Measurements from ENCODE around the gene TBCD.
"Not testable (repeated sequence)": the region's sequence is repeated elsewhere in the genome, so short reads cannot be mapped to it uniquely, and the experiment has no call there.

The TBCD gene

DNA sequence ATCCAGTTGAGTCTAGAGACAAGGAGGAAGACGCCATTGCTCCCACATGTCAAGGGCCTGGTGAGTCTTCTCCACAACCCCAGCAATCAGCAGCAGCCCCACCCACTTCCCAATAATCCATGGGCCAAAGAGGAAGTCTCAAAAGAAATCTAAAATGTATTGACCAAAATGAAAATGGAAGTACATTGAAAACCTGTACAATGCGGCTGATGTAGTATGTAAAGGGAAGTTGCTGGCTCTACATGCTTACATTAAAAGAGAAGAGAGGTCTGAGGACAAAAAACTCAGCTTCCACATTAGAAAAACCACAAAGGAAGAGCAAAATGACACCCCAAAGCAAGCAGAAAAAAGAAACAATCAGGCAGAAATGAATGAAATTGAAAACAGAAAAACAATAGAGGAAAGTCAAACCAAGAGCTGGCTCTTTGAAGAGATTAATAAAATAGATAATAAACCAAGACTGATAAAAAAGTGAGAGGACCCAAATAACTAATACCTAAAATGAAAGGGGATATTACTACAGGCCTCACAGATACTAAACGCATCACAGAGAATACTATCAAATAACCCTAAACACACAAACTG lies 227.0 kb downstream of the TBCD start:
- no peak for DNase-seq

GRCh38 chr17:82979718-82980117 lies 227.9 kb downstream of the TBCD start:
- DNase-seq: no peak

DNA sequence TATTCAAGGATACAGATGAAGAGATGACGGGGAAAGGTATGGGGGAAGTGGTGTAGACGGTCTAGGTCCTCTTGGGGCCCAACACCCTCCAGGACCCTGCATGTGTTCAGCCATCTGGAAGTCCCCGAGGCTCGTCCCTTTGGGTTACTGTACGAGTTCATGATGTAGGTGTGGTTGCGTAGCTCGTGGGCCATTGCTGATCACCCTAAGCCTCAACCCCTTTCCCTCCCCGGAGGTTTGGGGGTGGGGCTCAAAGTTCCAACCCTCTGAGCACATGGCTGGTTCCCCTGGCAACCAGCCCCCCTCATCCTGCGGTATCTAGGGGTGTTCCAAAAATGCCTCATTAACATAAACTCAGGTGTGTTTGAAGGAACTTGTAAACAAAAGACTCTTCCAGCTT lies 228.8 kb downstream of the TBCD start:
- no peak for DNase-seq

- no peak for DNase-seq
These were observed 229.4 kb downstream of the TBCD start for GRCh38 chr17:82981141-82981730.

- no peak for DNase-seq
These were observed 231.8 kb downstream of the TBCD start for GRCh38 chr17:82983510-82984248.

DNA sequence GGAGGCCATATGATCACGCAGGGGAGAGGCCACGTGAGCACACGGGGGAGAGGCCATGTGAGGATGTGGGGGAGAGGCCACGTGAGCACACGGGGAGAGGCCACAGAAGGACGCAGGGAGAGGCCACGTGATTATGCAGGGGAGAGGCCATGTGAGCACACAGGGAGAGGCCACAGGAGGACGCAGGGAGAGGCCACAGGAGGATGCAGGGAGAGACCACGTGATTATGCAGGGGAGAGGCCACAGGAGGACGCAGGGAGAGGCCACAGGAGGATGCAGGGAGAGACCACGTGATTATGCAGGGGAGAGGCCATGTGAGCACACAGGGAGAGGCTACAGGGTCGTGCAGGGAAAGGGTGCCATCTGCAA lies 232.4 kb downstream of the TBCD start:
- DNase-seq: not testable (repeated sequence)

DNA sequence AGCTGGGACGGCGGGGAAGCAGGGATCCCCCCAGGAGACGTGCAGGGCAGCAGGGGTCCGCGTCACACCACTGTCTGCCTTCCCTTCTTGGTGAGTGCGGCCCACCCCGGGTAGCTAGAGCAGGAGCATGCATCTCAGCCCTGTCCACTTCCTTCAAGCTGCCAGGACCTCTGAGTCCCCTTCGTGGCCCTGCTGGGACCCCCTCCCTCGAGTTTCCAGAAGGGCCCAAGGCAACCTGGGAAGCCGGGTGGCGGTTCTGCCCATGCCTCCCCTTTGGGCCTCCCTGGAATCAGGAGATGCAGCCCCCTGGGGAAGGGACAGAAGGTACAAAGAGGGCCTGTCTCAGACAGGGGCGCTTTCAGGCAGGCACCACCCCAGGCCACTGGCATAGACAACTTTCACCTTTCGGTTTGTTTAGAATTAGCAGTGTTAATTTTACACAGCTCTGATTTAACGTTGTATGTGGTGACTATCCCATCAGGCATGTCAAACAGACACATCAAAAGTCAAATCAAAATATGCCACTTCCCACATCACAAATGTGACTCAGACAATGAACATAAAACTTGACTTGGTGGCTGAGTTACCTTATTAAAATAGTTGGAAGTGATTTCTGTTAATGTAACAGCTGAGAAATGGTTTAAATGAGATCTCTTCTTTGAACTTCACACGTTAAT lies 233.0 kb downstream of the TBCD start:
- no peak for DNase-seq

DNA sequence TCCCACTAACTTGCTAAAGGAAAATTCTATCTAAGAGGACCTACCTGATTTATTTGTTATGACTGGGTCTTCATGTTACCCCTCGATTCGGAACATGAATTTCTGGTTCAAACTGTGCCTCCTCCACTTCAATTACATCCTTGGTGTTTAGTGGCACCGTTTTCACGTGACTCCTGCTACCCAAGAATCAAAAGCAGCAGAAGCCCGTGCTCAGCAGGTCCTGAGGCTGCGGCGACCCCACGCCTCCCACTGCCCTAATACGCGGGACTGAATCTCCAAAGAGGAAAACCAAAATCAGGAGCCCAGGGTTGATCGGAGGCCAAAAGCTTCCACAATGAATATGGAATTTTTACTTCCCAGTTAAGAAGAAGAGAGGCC lies 233.6 kb downstream of the TBCD start:
- DNase-seq: no peak

- no peak for DNase-seq
These were observed 234.1 kb downstream of the TBCD start for GRCh38 chr17:82985973-82986372.

DNA sequence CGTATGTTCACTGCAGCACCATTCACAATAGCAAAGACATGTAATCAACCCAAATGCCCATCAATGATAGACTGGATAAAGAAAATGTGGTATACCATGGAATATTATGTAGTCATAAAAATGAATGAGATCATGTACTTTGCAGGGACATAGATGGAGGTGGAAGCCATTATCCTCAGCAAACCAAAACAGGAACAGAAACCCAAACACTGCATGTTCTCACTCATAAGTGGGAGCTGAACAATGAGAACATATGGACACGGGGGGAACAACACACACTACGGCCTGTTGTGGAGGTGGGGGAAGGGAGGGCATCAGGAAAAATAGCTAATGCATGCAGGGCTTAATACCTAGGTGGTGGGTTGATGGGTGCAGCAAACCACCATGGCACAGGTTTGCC lies 237.2 kb downstream of the TBCD start:
- not testable (repeated sequence) for DNase-seq

GRCh38 chr17:82989881-82990280 lies 238.0 kb downstream of the TBCD start:
- no peak for DNase-seq

- DNase-seq: no peak
These were observed 241.1 kb downstream of the TBCD start for GRCh38 chr17:82993005-82993404.

Measured in NCI-H1930 (cell line).